ENCODE results near the gene TMEM41A. TPM values are rescaled to one million over a fixed set of nuclear protein-coding genes. Genes with fewer than 3 reads are reported as not detected.
"Not testable (repeated sequence)": the region's sequence is repeated elsewhere in the genome, so short reads cannot be mapped to it uniquely, and the experiment has no call there.

Gene TMEM41A
- total and polyA plus RNA-seq, 2 donors (not counting 1 experiment from before 2014, with no cell fraction given), result 8.5 to 23.7 TPM

DNA sequence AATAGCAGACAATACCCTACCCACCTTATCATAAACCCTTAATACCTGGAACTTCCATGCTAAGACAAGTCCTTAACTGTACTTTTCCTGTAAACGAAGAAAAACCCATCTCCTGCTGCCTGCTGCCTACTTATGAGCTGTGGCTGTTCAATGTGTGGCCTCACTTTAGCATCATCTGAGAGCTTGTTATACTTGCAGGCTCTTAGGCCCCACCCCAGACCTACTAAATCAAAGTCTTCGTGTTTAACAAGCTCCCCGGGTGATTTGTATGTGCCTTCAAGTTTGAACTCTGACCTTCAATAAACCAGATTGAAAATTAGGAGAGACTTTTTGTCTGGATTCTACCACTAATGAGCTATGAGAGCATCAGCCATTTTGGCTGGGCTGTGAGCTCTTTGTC, 29.3 kb downstream of the TMEM41A start:
- Histone ChIP-seq H3K9ac (ENCODE audit: low read length) (no peak overlapping the region), H3K4me3 (ENCODE audit: control extremely low read depth in 1 of 5, extremely low read depth in 1 of 5, insufficient read depth in 1 of 5, low read depth in 2 of 5, low read length in 4 of 5) (no peak overlapping the region), H3K4me2 (replicated peaks; ENCODE audit: low read depth, low read length, poor library complexity, severe bottlenecking) (no peak overlapping the region), H3K36me3 (replicated peaks in 1 of 2; ENCODE audit: control extremely low read depth in 1 of 2, control insufficient read depth in 1 of 2, extremely low read depth in 1 of 2, insufficient read depth in 2 of 2, low read length in 1 of 2) (no peaks in the 10 kb centered on the region), H2AFZ (ENCODE audit: insufficient read depth, low read depth, low read length, poor library complexity, severe bottlenecking) (no peak overlapping the region), H3K79me2 (ENCODE audit: control insufficient read depth, insufficient read depth, low read length) (no peaks in the 10 kb centered on the region), H3K9me3 (ENCODE audit: control extremely low read depth in 1 of 3, control insufficient read depth in 2 of 3, insufficient read depth in 1 of 3, low read length in 2 of 3) (no peaks in the 10 kb centered on the region), H4K20me1 (ENCODE audit: control insufficient read depth, insufficient read depth, low read length, poor library complexity, severe bottlenecking) (no peaks in the 10 kb centered on the region), H3K27me3 (replicated peaks in 1 of 4; ENCODE audit: control extremely low read depth in 1 of 4, control insufficient read depth in 3 of 4, insufficient read depth in 4 of 4, low read length in 3 of 4) (no peaks in the 10 kb centered on the region), H3K4me1 (ENCODE audit: control insufficient read depth in 2 of 2, insufficient read depth in 2 of 2, low read length in 2 of 2) (peaks cover 0 to 6% of the 10 kb centered on the region in 2 donors), H3K27ac (ENCODE audit: low read length in 2 of 2) (no peak overlapping the region)
- Mint-ChIP-seq H3K9me3 (ENCODE audit: insufficient read depth) (no peaks in the 10 kb centered on the region), H3K27ac (no peak overlapping the region), H3K4me3 (no peak overlapping the region), H3K4me1 (peaks cover 7% of the 10 kb centered on the region), H3K27me3 (no peaks in the 10 kb centered on the region)
- TF ChIP-seq EZH2 (IDR thresholded peaks at IDR 0.05; ENCODE audit: borderline replicate concordance, insufficient read depth, low read depth, low read length, poor library complexity, severe bottlenecking), result no peak
- TF ChIP-seq, protein P1, sequence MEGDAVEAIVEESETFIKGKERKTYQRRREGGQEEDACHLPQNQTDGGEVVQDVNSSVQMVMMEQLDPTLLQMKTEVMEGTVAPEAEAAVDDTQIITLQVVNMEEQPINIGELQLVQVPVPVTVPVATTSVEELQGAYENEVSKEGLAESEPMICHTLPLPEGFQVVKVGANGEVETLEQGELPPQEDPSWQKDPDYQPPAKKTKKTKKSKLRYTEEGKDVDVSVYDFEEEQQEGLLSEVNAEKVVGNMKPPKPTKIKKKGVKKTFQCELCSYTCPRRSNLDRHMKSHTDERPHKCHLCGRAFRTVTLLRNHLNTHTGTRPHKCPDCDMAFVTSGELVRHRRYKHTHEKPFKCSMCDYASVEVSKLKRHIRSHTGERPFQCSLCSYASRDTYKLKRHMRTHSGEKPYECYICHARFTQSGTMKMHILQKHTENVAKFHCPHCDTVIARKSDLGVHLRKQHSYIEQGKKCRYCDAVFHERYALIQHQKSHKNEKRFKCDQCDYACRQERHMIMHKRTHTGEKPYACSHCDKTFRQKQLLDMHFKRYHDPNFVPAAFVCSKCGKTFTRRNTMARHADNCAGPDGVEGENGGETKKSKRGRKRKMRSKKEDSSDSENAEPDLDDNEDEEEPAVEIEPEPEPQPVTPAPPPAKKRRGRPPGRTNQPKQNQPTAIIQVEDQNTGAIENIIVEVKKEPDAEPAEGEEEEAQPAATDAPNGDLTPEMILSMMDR (IDR thresholded peaks at IDR 0.05), result no peak
- ATAC-seq (ENCODE audit: low read depth), result no peak
- CTCF ChIA-PET, result no interaction called here
- no peak for DNase-seq
- 90% methylated on average over 2 of the region's 3 CpGs for WGBS (ENCODE audit: insufficient coverage)
- POLR2A ChIA-PET, result interaction anchor here (0.6 kb wide), 1 partner anchor 1721 kb away, joined by 3 read pairs; no protein-coding TSS in a partner anchor
- intact Hi-C loops (cut with micrococcal nuclease), result no loop called here

DNA sequence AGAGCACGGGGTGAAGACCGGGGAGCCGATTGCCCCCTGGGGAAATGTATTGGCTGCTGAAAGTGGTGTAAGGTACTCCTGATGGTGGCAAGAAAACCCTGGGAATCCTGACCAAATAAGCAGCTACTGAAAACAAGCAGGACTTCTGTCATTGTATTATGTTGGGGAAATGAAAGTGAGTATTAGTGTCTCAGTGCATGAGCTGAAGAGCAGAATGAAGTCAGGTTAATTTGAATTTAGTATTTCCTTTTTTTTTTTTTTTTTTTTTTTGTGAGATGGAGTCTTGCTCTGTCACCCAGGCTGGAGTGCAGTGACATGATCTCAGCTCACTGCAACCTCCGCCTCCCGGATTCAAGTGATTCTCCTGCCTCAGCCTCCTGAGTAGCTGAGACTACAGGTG, 32.7 kb downstream of the TMEM41A start:
- H3K27me3 ChIP-seq (replicated peaks in 1 of 4; ENCODE audit: control extremely low read depth in 1 of 4, control insufficient read depth in 3 of 4, insufficient read depth in 4 of 4, low read length in 3 of 4); H3K4me3 ChIP-seq (ENCODE audit: control extremely low read depth in 1 of 5, extremely low read depth in 1 of 5, insufficient read depth in 1 of 5, low read depth in 2 of 5, low read length in 4 of 5); H3K9ac ChIP-seq (ENCODE audit: low read length); H4K20me1 ChIP-seq (ENCODE audit: control insufficient read depth, insufficient read depth, low read length, poor library complexity, severe bottlenecking); H3K4me1 ChIP-seq (ENCODE audit: control insufficient read depth in 2 of 2, insufficient read depth in 2 of 2, low read length in 2 of 2); H3K27ac Mint-ChIP-seq; H3K27ac ChIP-seq (ENCODE audit: low read length in 2 of 2); H3K9me3 Mint-ChIP-seq (ENCODE audit: insufficient read depth); ATAC-seq (ENCODE audit: low read depth); H3K79me2 ChIP-seq (ENCODE audit: control insufficient read depth, insufficient read depth, low read length); POLR2A ChIA-PET; H3K9me3 ChIP-seq (ENCODE audit: control extremely low read depth in 1 of 3, control insufficient read depth in 2 of 3, insufficient read depth in 1 of 3, low read length in 2 of 3); H3K4me1 Mint-ChIP-seq; H2AFZ ChIP-seq (ENCODE audit: insufficient read depth, low read depth, low read length, poor library complexity, severe bottlenecking); intact Hi-C loops (cut with micrococcal nuclease); H3K27me3 Mint-ChIP-seq; H3K4me3 Mint-ChIP-seq; H3K36me3 ChIP-seq (replicated peaks in 1 of 2; ENCODE audit: control extremely low read depth in 1 of 2, control insufficient read depth in 1 of 2, extremely low read depth in 1 of 2, insufficient read depth in 2 of 2, low read length in 1 of 2); H3K4me2 ChIP-seq (replicated peaks; ENCODE audit: low read depth, low read length, poor library complexity, severe bottlenecking): not testable (repeated sequence)
- CTCF ChIA-PET, result interaction anchor here (0.7 kb wide), 1 partner anchor 225 kb away, joined by 4 read pairs; no protein-coding TSS in a partner anchor
- 100% methylated on average over 2 of the region's 5 CpGs for WGBS (ENCODE audit: insufficient coverage)
- DNase-seq, result peak; percentile 5

Data from B cell (primary cell).